Activated CD8-positive, alpha-beta memory T cell treated with anti-CD3 and anti-CD28 coated beads for 1 hour (primary cell): ENCODE measurements around the gene SERPINB1.

ENCODE experiments used
- DNase-seq, 2 donors: peaks; one replicate each; pipeline ENCODE4 v3.0.0-alpha.2; 2020; ENCODE audit warnings: low read depth in 1 of 2; ENCODE audit errors: extremely low read depth in 1 of 2

The SERPINB1 gene

DNA sequence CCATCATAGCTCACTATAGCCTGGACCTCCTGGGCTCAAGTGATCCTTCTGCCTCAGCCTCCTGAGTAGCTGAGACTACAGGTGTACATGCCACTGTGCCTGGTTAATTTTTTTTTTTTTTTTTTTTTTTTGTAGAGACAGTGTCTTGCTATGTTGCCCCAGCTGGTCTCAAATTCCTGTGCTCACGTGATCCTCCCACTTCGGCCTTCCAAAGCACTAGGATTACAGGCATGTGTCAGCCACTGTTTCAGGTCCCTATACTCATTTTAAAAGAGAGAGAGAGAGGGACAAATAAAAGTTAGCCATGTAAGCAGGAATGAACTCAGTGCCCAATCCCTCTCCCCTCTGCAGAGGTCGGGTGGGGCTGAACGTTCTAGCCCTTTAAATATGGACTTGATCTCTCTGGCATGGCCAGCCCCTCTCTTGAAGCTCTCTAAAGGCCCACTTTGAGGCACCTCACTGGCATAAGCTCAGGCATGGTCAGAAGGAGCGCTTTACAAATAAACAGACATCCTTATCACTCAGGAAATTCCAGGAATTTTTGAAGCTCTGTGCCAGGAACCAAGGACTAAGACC, 9.0 kb upstream of the SERPINB1 start:
- DNase-seq: no peak

DNA sequence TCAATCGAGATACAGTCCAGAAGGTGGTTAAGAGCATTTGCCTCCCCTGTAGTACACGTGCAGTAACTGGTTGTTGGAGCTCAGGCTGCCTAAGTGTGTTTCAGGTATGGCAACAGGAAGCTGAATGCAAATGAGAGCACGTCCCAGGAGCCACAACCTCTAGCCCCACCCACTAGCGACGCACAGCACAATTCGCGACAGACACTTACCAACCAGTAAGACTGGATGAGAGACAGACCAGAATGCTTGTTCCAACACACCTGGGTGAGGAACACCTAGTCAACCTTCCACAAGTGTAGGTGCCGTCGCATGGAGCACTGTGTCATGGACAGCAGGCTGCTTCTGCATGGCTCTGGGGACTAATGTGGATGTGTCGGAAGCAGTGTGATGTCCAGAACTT, 7.2 kb upstream of the SERPINB1 start:
- DNase-seq: peak in 1 of 2 donors; percentile 49

DNA sequence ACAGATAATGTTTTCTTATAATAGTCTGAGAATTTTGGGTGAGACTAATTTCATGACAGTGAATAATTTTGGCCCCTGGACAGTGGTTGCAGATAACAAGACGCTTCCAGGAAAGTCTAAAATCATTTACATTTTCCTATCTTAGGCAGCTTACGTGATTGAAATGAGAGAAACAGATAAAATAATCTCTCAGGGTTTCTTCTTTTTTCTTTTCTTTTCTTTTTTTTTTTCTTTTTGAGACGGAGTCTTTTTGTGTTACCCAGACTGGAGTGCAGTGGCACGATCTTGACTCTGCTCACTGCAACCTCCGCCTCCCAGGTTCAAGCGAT, 4.2 kb upstream of the SERPINB1 start:
- DNase-seq: no peak

DNA sequence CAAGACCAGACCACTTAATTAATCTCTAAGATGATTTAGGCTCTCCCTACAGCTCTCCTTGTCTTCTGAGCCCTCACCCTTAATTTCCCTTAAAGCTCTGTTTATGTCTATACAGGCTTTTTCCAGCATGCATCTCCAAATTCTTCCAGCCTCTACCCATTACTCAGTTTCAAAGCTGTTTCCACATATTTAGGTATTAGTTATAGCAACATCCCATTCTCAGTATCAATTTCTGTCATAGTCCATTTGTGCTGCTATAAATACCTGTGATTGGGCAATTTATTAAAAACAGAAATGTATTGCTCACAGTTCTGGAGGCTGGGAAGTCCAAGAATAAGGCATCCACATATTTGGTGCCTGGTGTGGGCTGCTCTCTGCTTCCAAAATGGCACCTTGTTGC, 2.3 kb upstream of the SERPINB1 start:
- DNase-seq: no peak

DNA sequence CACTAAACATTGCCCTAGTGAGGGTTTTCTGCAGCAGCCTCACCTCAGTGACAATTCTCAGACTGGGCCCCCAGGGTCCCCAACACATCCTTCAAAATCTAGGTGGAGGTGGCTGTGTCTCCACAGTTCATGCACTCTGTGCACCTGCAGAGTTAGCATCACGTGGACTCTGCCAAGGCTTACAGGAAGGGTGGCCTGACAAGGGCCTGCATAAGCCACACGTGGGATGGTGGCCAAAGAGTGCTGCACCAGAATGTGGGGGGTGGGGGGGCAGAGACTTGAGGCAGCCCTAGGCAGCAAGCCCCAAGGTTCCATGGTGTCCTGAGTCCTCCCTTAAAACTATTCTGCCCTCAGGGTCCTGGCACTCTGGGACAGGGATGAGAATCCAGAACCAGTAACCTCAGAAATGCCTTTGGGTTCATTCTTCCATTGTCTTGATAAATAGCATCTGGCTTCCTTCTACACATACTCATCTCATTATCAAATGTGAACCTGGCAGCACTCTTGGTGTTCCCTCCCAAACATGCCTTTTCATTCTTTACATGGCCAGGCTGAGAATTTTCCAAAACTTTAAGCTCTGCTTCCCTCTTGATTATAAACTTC, 1.6 kb upstream of the SERPINB1 start:
- DNase-seq: no peak

DNA sequence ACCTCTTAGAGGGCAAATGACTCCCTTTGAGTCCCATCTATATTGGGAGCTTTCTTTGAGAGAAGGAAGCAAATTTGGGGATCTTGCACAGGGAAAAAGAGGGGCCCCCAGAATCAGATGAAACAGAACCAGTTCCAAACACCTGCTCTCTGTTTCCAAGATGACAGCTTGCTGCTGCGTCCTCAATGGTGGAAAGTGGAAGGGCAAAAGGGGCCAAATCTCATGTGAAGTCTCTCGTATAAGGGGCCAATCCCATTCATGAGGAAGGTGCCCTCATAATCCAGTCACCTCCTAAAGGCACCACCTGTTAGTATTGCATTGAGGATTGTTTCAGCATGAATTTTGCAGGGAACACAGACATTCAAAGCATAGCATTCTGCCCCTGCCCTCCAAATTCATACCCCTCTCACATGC, 483 bp upstream of the SERPINB1 start:
- no peak for DNase-seq

DNA sequence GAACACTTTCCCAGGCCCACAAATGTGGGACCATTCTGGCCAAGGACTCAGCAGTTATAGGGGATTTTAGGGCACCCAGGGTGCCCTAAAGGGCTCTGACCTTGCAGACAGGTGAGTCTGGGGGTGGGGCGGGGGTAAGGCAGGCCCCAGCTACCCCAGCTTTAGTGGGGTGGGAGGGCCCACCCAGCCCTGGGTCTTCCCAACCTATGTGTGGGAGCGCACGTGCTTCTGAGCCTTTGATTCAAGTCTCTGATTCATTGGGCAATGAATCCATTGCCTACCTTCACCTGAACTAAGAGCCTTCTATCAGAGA, 958 bp downstream of the SERPINB1 start:
- DNase-seq: no peak

DNA sequence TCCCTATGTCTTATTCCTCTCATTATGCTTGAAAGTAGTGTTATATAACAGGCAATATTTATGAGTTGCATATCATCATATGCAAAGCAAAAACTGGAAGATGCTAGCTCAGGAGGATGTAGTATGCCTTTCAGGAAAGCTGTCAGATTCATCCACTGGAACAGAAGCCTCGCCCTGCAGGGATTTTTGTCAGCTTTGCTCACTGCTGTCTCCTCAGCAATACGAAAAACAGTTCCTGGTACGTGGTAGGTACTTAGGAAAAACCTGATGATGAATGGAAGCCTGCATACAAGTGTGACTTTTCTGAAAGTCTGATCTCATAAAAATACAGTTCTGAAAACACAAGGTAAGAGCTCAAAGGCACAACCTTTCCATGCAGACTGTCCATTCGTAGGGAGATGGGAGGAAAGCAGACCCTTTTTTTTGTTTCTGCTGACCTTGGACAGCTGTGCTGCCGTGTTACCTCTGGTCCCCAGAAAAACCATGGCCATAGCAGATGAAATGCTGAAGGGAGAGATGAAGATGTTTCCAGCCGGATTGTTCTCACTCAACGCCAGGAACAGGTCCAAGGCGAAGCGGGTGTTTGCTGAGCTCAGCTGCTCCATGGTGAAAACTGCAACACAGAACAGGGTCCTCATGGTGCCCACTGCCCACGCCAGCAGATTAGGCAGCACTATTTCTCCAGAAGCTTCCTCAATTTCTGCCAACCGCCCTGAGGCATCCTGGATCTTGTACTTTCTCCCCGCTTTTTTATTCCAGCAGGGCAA, 1.5 kb downstream of the SERPINB1 start:
- no peak for DNase-seq

DNA sequence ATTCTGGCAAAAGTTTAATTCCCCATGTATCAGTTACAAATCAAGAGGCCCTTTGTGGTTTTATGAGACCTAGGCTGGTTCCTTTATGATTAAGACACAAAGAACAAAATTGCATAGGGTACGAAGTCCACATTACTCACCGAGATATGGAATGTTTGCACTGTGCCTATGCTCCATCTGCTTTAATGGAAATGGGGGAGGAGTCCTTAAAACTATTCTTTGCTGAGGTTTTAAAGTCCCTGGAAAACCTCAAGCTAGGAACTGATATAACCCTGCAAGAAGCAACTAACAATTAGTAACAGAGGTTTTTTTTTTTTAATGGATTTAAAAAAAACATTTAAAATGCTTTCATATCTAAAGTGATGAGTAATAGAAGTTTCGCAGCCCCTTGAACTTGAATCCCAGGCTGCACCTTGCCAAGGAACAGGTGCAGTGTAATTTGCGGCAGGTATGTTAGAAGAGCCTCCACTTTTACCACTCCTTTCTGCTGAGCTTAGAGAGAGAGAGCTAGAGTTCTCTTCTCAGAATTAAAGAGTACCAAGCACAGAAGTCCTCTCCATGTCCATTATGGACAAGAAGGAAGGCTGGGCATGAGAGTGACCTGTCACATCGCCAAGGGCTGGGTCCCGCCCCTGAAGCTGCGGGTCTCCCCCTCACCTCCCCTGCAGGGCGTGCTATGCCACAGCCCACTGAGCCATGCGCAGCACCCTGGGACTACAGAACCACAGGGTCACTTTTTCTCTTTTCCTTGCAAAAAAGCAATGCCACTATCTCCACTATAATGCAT, 2.3 kb downstream of the SERPINB1 start:
- DNase-seq: no peak

DNA sequence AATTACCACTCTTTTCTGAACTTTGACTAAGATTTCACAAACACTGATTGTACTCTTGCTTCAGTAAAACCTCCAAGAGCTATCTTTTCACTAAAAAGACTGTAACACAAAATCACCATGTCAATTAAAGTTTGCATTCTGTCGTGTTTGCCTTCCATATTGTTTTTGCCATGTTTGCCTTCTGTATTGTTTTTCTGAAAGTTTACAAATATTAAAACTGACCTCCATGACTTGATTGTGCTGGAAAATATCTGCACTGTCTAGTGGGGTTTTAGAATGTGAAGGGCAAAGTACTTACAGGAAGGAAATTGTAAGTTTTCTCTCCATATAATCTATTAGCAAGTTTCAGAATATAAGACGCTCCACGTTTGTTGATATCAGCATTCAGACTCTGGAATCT, 3.4 kb downstream of the SERPINB1 start:
- DNase-seq: no peak

DNA sequence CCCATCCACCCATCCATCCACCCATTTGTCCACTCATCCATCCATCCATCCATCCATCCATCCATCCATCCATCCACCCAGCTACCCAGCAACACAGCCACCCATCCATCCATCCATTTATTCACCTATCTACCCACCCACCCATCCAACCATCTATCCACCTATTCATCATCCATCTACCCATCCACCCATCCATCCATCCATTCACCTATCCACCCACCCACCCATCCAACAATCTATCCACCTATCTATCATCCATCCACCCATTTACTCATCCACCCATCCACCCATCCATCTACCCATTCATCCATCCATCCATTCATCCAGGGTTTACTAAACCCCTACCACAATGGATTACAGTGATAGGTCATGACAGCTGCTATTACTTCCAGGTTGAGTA, 7.4 kb downstream of the SERPINB1 start:
- no peak for DNase-seq

DNA sequence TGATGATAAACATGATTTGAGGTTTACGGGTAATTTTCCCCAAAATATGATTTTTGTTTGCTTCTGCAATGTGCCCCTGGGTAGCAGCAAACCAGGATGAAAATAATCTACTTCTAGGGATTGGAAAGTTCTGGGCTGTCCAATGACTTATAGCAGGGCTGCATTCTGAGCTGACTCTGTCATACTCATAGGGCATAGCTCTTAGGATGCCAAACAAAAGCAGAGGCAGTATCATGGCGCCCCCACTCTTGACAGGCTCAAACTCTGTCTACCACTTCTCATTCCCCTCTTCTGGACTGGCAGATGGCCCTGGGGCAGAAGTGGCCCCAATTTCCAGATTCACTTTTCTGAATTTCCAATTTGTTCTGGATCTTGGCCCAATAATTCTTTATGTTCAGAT, 10.3 kb downstream of the SERPINB1 start:
- no peak for DNase-seq

DNA sequence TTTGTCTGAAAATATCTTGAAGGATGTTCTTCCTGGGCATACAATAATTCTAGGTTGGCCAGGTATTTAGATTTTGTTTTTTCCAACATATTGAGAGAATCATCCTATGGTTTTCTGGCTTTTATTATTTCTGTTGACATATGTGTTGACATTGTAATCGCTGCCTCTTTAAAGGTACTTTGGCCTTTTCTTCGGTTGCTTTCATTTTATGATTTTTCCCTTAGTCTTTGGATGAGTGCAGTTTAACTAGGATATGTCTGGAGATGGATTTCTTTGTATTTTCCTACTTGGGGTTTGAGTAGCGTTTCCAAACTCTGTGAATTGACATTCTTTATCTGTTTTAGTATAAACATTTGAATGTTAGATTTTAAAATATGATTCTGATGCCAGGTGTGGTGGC, 11.5 kb downstream of the SERPINB1 start:
- no peak for DNase-seq

DNA sequence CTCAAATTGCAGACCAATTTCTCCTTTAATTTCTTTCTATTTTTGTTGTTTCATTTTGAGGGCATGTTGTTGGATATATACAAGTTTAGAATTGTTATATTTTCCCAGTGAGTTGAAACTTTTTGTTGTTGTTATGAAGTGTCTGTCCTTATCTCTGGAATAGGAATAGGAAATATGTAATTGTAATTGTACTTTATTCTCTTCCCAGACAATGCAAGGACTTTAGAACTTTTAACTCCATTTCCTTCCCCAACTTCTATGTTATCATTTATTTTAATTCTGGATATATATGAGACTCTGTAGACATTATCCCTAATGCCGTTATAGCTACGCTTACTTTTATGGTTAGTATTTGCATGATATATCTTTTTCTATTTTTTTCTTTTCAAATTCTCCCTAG, 12.4 kb downstream of the SERPINB1 start:
- no peak for DNase-seq

DNA sequence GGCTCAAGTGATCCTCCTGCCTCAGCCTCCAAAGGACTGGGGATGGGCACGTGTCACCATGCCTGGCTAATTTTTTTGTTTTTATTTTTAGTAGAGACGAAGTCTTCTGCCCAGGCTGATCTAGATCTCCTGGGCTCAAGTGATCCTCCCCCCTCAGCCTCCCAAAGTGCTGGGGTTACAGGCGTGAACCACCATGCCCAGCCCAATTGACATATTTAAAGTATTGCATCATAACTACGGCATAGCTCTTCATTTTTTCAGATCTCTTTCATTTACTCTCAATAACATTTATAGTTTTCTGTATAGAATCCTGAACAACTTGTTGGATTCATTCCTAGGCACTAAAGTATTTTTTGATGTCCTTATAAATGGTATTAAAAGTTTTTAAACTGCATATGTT, 13.0 kb downstream of the SERPINB1 start:
- DNase-seq: no peak

DNA sequence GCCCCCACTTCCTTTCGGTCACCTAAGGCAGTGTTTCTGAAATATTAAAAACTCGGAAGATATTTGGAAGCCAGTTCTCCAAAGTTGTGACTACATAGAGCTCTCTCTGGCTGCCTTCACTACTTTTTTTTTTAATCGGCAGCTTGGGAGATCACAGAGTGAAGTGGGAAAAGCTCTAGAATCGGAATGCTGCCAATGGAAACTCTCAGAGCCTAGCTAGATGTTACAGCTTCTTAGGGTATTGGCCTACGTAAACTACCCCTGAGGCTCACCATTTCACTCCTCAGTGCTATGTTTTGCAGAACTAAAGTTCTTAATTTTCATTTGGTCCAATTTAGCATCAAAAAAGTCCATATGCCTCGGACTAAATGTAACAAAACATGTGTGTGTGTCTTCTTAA, 14.5 kb downstream of the SERPINB1 start:
- no peak for DNase-seq

DNA sequence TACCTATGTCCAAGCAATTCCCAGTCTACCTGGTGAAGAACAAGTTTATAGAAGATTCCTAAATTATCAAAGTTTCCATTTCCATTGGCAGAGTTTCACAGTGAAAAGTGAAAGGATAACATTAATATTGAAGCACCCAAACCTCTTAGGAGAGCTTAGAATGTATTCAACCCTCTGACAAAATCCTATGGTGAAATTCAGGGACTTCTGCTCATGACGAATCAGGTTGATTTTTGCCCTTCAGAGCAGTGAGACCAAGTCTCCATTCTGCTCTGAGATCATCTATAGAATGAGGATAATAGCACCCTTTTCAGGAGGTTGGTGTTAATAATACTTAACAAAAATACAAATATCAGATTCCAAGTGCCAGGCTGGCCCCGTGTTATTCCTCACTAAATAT, 15.5 kb downstream of the SERPINB1 start:
- DNase-seq: no peak

DNA sequence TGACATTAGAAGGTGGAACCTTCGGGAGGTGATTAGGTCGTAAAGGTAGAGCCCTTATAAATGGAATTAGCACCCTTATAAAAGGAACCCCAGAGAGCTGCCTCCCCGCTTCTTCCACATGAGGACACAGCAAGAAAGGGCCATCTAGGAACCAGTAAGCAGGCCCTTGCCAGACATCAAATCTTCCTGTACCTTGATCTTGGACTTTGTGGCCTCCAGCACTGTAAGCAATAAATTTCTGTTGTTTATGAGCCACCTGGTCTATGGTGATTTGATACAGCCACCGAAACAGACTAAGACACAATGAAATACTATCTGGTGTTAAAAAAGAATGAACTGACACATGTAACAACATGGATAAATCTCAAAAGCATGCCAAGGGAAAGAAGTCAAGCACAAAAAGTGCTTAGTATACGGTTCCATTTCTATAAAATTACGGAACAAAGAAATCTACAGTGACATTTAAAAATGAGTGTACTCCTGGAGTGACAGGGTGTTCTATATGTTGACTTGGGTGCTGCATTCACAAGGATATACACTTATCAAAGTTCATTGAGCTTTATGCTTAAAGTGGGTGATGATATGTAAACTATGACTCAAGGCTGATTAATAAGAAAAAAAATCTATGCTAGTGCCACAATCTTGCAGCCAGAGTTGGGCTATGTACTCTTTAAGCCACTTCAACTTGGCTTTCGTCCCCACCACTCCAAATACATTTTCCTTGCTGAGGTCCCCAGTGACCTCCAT, 18.4 kb downstream of the SERPINB1 start:
- DNase-seq: no peak

DNA sequence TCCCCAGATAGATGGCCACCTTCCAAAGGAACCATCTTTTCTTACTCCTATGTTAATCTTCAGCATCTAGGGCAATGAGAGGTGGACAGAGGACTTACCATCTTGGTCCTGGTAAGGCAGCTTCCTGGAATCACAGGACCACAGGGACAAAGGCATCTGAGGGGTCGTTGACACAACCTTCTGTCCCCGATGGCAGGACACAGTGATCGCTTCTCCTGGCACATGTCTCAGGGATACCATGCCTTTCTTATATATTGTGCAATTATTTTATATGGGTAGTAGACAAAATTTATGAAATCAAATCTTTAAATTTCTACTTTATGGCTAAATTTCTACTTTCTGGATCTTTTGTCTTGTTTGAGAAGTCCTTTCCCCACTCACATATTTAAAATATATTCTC, 20.1 kb downstream of the SERPINB1 start:
- DNase-seq: no peak

DNA sequence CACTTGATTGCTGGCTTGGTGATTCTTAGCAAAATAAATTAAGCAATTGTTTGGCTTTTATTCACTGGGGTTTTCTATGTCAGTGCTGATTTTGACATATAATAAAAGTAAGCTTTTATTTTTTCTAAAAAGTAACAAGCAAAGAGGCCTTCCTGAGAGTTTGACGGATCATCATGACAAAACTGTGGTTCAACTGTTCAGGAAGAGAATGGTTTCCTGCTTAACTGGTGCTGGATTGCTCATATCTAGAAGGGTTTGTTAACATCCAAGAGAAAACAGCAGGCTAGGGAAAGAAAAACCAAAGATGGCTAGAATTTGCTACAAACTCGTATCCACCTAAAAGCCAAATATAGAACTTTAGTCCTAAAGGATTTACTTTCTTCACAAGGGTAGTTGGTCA, 21.2 kb downstream of the SERPINB1 start:
- no peak for DNase-seq

DNA sequence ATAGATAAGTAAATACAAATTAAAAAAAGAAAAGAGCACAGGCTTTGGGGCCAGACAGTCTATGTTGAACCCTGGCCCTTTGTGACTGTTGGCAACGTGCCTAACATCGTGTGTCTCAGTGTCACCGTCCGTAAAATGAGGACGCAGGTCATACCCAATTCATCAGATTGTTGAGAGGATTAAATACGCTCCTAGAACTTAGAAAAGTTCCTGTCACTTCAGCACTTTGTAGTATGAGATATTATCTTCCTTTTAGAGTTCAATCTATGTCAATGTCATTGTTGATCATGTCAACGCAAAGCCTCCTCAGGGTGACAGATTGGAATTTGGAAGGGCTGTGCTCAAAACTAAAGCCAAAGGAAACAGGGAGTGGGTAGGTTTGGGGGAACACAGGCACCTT, 21.7 kb downstream of the SERPINB1 start:
- DNase-seq: no peak
